Femur (tissue), 1 donor: ENCODE measurements around the gene SCYGR1.
"Not testable (repeated sequence)": the region's sequence is repeated elsewhere in the genome, so short reads cannot be mapped to it uniquely, and the experiment has no call there.

Experiments
- DNase-seq: peaks from one replicate; pipeline ENCODE4 v3.0.0-alpha.2; 2017

Gene SCYGR1

GRCh38 chr2:227368574-227368973 lies 19.2 kb downstream of the SCYGR1 start:
- DNase-seq = no peak

- no peak for DNase-seq
Measured at GRCh38 chr2:227367427-227367795, 20.3 kb downstream of the SCYGR1 start.

GRCh38 chr2:227366769-227367426 lies 20.9 kb downstream of the SCYGR1 start:
- DNase-seq = no peak

DNA sequence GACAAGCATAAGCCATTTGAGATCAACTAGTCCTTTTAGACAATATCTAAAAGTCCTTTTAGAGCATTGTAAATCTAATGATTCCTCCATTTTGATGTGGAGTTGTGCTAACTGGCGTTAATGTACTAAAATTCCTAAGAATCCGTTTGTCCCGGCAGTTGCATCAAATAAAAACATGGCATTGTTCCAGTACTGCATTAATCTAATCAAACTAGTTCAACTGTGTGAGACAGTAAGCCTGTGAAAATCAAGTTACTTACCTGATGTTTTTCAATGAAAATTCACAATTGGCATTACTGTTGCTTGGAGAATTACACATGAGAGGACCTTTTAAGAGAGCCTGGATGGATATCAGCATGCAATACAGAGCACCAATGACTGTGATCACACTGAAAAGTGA lies 21.9 kb downstream of the SCYGR1 start:
- no peak for DNase-seq

- not testable (repeated sequence) for DNase-seq
Measured at GRCh38 chr2:227364585-227365263, 23.0 kb downstream of the SCYGR1 start.

DNA sequence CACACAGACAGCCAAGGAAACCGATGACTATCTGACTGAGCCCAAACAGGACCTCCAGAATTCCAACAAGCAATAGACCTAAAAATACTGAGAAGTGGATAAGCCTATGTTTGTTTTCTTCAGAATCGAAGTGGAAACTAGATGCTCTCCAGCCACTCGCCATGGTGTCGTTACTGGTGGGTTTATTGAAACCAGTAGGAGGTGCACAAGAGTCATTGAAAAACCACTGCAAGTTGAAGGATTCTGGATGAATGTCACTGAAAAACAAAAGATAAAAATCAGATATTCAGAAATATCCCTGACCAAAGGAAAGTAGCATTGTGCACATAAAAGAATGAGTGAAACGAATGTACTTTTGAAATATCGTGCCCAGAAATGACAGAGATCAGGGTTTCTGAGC lies 24.0 kb downstream of the SCYGR1 start:
- no peak for DNase-seq

DNA sequence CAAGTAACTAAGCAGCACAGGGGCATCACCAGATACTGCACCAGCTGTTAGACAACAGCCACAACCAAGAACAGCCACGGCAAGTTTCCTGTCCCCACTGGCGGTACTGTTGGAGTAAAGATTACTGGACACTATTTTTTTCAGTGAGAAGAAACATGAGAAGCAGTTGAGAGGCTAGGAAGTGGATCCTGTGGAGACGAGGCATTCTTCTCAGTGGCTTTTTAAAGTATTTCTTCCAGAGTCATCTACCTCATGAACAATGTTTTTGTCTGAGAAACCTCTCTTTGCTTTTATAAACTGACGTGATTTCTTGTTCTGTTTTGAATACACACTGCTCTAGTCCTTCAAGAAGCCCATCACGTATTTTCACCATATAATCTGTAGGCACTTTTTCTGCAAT lies 27.4 kb downstream of the SCYGR1 start:
- DNase-seq = no peak

DNA sequence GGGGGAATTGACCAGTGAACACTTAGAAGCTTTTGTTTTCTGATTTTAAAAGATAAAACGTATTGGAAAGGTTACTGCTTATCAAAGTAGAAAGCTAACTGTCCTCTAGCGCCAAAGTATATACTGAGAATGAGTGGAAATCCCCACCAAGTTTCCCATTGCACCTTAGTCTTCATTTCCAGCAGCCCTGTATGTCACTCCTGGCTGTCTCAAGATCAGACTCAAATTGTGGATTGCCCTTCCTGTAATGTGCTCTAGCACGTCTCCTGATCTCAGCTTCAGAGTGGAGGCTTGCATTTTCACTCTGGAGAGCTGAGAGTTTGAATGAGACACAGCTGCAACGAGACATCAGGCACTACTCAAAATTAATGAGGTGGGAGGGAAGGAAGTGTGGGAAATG lies 36.1 kb downstream of the SCYGR1 start:
- no peak for DNase-seq

DNA sequence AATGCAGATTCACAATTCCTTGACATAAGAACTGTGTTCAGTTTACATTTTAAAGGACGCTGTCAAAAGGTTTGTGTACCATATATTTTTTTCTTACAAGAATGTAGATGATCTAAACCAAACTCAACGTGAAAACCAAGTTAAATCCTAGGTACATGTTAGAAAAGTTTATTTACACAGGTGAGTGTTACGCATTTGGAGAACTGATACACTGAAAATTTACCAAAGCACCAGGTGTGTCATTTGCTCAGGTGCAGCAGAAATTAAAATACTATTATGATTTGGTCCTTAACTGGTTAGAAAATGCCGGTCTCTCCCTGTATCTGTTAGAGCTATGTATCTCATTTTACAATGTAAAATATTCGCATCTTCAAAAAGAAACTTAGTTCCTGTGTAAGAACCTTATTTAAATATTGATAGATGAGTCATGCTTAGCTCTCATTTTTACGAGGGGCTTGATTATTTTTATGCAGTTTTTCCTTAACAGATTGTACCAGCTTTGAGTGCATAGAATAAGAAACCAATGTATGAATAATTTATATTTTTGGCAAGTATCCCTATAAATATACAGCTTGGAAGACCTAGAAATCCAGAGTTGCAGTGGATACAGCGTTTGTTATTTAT lies 37.6 kb downstream of the SCYGR1 start:
- no peak for DNase-seq

DNA sequence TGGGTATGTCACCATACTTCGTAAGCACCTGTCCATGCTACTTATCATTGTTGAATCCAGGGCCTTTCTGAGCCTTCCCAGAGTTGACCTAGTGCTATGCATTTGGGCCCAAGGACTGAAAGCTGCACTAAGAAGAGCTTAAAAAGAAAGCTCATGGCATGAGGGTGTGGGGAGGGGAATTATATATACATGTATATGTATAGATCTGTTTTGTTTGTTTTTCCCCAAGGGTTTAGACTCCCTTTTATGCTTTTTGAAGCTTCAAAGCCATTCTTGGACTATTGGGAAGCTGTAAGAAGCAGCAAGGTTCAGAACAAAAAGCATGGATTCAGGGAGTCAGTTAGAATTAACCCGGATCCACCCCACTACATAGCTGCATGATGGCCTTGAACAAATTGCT lies 39.4 kb downstream of the SCYGR1 start:
- DNase-seq = no peak

GRCh38 chr2:227347117-227347516 lies 40.6 kb downstream of the SCYGR1 start:
- no peak for DNase-seq

- no peak for DNase-seq
Measured at GRCh38 chr2:227344231-227344630, 43.5 kb downstream of the SCYGR1 start.

GRCh38 chr2:227341553-227341952 lies 46.2 kb downstream of the SCYGR1 start:
- DNase-seq = no peak

GRCh38 chr2:227340106-227340505 lies 47.6 kb downstream of the SCYGR1 start:
- DNase-seq = no peak

GRCh38 chr2:227339098-227339599 lies 48.6 kb downstream of the SCYGR1 start:
- DNase-seq = no peak
